ENCODE results near the gene DNLZ. TPM values are rescaled to one million over a fixed set of nuclear protein-coding genes. Genes with fewer than 3 reads are reported as not detected.
A peak's percentile ranks its signal among the peaks of the same experiment; 100 is the strongest.

Gene DNLZ
- total and polyA plus RNA-seq, 12 donors: 23.3 to 49.2 (median 32.5) TPM

GRCh38 chr9:136344544-136345280, 18.8 kb downstream of the DNLZ start:
- intact Hi-C loops (cut with DNase I): loop anchor here in 1 of 10 donors (10.0 kb wide), 1 partner anchor 60 kb away; the partner anchor contains the start of gene SNAPC4
- peak overlapping the region in 8 of 10 donors; percentile 50 to 95 (median 92) for H3K27ac ChIP-seq

GRCh38 chr9:136343884-136344269, 19.7 kb downstream of the DNLZ start:
- H3K27ac ChIP-seq: peak overlapping the region; percentile 74 to 95 (median 92)
- DNase-seq: no peak
- no peaks in the 10 kb centered on the region for H3K27me3 ChIP-seq
- no peaks in the 10 kb centered on the region for H3K9me3 ChIP-seq
- 72 to 84% methylated on average over 13 to 24 of the region's 24 CpGs for WGBS, 2 donors
- peaks cover 0 to 14% (median 0%) of the 10 kb centered on the region in 9 donors for H3K36me3 ChIP-seq
- TF ChIP-seq CTCF (IDR thresholded peaks at IDR 0.05): no peak
- peak overlapping the region in 1 of 10 donors; percentile 50 for H3K4me3 ChIP-seq
- no peak for ATAC-seq
- intact Hi-C loops (cut with DNase I): loop anchor here in 3 of 10 donors (2.0 to 10.0 kb wide), 3 partner anchors 19 to 61 kb away; partner anchors contain the start of genes SNAPC4 (in 2 of the 3) and DNLZ (in 1 of the 3)
- H3K4me1 ChIP-seq: peaks cover 24 to 63% (median 48%) of the 10 kb centered on the region in 9 donors

More at GRCh38 chr9:136344544-136345280, 18.8 kb downstream of the DNLZ start:
- peak overlapping the region in 5 of 10 donors; percentile 30 to 40 (median 36) for H3K4me3 ChIP-seq
- peaks cover 24 to 58% (median 48%) of the 10 kb centered on the region in 9 donors for H3K4me1 ChIP-seq
- H3K36me3 ChIP-seq: peaks cover 0 to 19% (median 0%) of the 10 kb centered on the region in 9 donors
- ATAC-seq: no peak
- no peaks in the 10 kb centered on the region for H3K27me3 ChIP-seq
- WGBS, 2 donors: 74 to 77% methylated on average over 21 of the region's 21 CpGs
- DNase-seq: no peak
- H3K9me3 ChIP-seq: no peaks in the 10 kb centered on the region
- TF ChIP-seq CTCF (IDR thresholded peaks at IDR 0.05): no peak

GRCh38 chr9:136343121-136343883, 20.2 kb downstream of the DNLZ start:
- Histone ChIP-seq H3K36me3 (peaks cover 0 to 14% (median 0%) of the 10 kb centered on the region in 9 donors), H3K27ac (peak overlapping the region; percentile 74 to 95 (median 92)), H3K4me3 (peak overlapping the region in 7 of 10 donors; percentile 36 to 53 (median 50)), H3K9me3 (no peaks in the 10 kb centered on the region), H3K27me3 (no peaks in the 10 kb centered on the region), H3K4me1 (peaks cover 24 to 63% (median 48%) of the 10 kb centered on the region in 9 donors)
- intact Hi-C loops (cut with DNase I): loop anchor here in 3 of 10 donors (2.0 to 10.0 kb wide), 3 partner anchors 19 to 61 kb away; partner anchors contain the start of genes SNAPC4 (in 2 of the 3) and DNLZ (in 1 of the 3)
- ATAC-seq (peak; percentile 50 to 75 (median 63)), DNase-seq (peak; percentile 76 to 78)
- no peak for TF ChIP-seq CTCF (IDR thresholded peaks at IDR 0.05)
- 41 to 55% methylated on average over 23 of the region's 23 CpGs for WGBS, 2 donors

Measured in heart right ventricle (tissue), 16 donors.